GM19025 (cell line): ENCODE measurements around the gene AKNA.

Source experiments
- ATAC-seq: cut with Tn5 transposase; IDR thresholded peaks from one replicate; pipeline ENCODE4 v1.9.1; 2021; ENCODE audit warnings: mild to moderate bottlenecking, low read depth, moderate library complexity; ENCODE audit not compliant: unreplicated experiment

The AKNA gene

DNA sequence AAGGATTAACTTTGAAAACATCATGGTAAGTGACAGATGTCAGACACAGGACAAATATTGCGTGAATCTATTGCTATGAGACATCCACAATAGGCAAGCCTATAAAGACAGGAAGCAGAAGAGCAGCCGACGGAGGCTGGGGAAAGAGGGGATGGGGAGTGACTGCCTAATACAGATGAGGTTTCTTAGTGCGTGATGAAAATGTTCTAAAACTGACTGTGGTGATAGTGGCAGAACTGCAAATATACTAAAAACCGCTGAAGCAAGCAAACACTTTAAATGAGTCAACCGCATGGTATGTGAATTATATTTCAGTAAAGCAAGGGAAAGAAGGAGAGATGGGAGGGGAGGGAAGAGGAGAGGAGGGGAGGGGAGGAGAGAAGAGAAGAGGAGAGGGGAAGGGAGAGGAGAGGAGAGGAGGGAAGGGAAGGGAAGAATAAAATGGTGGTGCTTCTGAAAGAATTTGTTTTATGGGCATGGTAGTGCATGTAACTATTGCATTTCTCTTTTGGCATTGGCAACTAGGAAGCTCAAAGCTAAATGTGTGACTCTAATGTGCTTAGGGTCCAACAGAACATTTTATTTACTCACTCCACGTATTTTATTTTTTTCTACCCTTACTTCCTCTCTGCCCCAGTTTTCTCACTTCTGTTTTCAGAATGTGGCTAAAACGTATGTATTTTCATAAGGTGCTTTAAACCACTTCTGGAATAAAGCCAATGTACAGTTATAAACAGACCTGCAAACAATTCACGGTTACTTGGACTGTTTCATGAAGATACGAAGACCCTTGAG is 21.3 kb downstream of the AKNA start:
- ATAC-seq: no peak

DNA sequence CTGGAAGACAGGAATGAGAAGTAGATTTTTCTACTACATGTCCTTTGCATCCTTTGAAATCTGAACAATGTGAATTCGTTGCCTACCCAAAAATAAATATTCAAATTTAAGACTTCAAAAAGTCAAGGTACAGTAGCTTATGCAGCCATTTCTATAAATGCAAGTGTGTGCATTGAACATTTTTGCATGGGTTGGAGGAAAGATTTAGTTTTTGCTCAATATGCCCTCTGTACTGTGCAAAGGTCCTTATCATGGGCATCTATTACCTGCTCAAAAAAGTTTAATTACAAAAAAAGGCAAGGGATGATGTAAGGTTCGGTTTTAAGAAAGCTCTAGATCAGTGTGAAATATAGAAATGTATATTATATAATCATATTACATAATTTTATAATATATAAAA is 22.6 kb downstream of the AKNA start:
- no peak for ATAC-seq

DNA sequence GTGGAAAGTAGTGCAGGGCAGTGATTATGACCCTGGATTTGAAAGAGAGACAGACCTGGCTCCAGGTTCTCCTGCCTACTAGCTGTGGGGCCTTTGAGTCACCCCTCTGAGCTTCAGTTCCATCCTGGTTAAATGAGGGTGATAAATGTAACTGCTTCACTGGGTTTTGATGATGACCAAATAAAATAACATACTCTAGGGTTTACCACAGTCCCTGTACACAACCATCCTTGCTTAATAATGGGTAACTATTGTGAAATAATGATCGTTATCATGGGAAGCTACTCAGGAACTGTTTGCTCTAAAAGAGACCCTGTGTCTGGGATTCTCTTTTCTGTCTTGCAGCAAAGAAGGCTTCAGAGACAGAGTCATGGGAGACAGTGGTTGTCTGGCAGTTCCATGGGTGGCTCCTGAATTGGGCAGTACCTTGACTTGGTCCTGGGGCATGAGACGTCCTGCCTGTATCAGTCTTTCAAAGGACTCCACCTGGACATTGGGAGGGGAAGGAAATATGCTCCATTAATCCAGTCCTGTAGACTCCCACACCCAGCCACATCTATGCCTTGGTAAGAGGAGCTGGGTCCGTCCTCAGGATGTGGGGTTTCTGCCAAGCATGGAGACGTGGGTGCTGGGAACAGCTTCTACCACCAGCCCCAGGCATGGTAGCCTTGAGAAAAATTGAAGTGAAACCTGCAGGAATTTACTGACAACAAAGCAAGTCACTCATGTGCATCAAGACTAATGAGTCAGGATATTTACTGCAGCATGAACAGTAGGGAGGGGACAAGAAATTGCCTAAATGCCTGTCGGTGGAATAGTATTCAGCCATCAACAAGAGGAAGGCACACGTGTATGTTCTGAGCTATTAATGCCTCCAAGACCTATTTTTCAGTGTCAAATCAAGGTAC is 23.4 kb downstream of the AKNA start:
- no peak for ATAC-seq

DNA sequence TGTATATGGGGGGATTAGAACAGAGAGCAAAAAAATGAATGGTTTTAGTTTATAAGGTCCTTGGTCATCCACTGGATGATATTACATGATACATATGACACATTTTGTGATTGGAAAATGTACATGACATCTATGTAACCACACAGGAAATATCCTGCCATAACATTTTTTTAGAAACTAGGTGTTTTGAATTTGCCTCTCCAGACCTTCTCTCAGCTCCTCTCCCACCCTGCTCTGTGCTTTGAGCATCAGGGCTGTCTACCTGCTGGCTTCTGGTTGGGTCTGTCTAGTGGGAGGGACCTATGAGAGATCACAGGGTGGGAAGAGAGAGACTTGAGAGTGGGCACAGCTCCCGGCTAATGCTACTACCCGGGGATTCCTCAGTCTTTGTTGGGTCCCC is 24.4 kb downstream of the AKNA start:
- no peak for ATAC-seq

DNA sequence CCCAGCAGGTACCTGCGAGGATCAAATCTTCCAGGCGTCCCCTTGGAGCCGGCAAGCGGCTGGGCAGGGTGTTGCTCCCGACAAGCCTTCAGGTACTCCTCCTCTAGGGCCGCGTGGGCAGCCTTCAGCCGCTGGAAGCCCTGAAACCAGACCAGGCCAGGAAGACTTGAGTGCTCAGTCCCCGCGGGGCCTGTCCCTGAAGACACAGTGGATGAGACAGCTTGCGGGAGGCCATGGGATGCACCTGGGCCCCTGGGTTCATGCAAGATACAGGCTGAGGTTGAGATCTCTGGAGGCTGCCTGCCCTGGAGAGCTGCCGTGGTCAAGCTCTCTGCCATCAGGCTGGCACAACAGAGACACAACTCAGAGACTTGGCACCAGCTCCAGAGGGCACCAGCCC is 25.4 kb downstream of the AKNA start:
- ATAC-seq: no peak

DNA sequence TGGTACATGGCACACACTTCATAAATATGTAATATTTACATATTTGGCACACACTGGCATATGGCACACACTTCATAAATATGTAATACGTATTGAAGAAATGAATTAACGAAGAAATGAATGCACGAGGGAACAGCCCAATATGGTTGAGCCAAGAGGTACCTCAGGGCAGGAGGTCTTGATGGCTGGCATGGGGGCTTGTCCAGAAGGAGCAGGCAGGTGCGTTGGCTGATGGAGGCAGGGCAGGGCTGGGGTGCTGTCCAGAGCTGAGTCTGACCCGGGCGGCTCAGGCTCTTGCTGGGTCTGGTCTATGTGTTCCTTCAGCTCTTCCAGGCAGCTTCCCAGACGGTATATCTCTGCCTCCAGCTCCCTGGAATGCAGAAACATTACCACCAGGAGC is 26.2 kb downstream of the AKNA start:
- ATAC-seq: no peak

DNA sequence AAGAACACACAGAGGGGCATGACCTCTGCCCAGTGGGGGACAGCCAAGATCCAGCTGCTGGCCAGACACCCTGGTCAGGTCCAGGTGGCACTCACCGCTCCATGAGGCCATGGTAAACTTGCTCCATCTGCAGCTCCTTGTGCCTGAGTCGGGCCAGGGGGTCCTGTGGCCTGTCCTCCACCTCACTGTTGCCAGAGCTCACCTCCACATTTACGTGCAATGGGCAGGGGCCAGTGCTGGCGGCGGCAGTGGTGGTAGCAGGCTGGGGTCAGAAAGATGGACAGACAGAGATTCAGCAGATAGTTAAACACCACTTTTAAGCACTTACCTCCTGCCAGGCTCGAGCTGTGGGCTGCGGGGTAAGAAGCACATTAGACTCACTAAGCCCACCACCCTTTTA is 28.0 kb downstream of the AKNA start:
- ATAC-seq: no peak

DNA sequence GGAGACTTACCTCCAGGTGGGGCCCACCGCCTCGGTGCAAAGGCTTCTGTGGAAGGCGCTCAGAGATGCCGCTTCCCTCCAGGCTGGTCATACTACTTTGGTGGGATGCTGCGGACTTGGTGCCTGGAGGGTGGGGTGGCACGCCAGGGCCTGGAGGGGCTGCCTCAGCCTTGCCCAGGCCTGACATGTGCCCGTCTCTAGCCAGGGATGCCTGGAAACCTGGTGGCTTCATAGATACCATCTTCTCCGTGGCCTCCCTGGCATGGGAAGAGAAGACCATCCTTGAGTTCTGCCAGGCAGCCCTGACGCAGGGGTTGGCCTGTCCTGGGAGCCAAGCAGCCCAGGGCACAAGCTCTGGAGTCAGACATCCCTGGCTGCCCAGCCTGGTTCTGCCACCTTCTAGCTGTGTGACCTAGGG is 29.9 kb downstream of the AKNA start:
- ATAC-seq: no peak

DNA sequence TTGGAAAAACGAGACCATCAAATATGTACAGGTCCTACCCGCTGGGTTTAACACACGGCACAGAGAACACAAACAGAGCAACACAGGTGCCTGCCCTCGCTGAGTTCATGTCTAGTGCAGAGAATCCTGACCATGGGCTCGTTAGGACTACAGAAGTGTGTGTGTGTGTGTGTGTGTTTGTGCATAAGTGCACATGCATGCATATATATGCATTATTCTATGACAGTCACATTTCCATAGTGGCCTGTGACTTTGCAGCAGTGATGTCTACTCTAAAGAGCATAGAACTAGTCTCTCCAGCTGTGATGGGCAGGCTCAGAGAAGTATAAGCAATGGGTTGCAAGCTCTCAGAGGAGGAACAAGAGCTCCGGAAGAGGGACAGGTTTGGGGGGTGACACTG is 30.4 kb downstream of the AKNA start:
- no peak for ATAC-seq

DNA sequence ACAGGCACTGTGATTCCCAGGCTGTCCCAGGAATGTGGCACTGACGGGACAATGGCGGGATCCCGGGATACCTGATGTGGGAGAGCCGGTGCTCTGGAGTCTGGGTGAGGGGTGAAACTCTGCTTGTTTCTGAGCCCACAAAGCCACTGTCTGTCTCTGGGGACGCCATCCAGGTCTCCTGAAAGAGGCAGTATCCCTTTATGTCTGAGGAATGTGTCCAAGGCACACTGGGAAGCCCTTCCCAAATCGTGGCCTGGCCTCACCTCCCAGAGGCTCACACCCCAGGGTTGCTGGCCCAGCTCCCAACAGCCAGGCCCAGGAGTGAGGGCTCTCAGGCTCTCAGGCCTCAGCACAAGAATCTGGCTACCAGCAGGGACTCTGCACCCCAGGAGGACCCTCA is 31.0 kb downstream of the AKNA start:
- ATAC-seq: no peak

DNA sequence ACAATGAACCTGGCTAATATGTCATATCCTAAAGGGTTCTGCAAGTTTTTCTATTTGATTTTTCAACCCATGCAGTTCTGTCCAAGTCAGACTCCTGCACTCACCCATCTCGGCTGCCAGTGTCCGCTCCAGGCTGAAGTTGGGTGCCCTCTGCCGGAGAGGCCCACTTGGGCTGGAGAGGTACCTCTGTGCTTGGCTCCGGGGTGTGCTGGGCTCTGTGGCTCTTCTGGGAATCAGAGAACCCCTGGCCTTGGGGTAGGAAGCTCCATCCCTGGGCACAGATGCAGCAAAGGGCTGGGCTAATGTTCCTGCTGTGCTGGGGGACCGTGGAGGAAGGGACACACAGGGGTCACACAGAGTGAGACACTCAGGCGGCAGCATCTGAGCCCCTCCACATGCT is 32.0 kb downstream of the AKNA start:
- ATAC-seq: no peak

DNA sequence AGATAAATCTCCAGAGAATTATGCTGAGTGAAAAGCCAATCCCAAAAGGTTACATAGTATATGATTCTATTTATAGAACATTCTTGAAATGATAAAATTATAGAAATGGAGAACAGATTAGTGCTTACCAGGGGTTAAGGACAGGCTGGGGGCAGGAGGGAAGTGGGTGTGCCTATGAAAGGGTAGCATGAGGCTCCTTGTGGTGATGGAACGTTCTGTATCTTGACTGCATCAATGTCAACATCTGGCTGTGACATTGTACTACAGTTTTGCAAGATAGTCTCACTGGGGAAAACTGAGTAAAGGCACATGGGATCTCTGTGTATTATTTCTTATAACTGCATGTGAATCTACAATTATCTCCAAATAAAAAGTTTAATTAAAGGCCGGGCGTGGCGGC is 35.9 kb downstream of the AKNA start:
- ATAC-seq: no peak

DNA sequence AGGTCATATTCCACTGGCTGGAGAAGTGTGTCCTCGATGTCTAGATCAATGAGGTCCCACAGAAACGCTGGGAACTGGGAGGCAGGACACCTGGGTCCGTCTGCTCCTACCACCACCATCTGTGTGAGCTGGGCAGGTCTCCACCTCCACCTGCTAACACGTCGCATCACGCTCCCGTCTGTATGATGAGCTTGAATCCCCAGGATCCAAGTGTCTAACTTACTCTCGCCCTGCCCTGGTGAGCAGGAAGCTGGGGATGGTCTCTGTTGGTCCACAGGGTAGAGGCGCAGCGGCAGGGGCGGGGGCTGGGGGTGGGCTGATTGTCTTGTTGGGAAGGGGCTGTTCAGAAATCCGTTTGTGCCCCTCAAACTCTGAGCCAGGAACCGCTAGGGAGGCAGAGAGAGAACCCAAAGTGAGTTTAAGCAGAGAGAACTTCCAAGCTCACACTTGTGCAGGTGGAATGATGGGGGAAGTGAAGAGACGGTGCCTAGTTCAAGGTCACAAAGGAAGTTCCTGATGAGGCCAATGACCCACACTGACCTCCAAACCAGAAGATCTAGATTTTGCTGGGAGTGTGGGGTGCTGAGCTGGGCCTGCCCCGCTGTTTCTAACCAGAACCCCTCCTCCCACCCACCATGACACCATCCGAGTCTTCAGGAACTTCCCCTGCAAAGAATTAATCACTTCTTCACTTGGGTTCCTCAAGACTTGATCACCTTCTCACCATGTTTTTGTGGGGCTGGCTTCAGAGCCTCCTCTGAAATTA is 37.0 kb downstream of the AKNA start:
- no peak for ATAC-seq

DNA sequence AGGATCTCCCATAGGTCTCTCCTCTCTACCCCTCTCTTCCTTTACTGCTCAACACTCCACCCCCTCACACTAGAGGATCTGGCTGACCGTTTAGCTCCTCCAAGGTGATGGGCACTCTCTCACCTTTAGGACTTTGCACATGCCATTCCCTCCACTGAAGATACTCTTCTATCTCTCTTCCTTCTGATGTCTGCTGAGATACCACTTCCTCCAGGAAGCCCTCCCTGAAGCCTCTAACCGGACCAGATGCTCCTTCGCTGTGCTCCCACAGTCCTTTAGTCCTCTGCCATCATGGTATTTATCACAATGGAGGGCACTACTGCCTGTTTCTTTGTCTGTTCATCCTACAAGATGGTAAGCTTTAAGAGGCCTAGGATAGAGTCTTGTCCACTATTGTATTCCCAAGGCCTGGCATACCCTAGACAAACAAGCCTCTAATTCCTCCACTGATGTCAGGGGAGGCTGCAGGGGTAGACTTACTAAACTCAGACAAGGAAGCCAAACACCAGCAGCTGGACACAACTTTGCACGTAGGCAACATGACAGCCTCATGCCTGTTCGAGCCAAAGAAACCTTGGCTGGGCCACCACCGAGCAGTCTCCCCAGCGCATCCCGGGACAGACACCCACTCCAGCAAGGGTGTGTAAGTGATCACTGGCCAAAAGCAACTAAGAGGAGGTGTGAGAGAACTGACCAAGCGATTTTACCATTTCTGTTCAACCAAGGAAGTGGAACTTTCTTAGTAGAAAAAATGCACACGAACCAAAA is 37.9 kb downstream of the AKNA start:
- no peak for ATAC-seq

DNA sequence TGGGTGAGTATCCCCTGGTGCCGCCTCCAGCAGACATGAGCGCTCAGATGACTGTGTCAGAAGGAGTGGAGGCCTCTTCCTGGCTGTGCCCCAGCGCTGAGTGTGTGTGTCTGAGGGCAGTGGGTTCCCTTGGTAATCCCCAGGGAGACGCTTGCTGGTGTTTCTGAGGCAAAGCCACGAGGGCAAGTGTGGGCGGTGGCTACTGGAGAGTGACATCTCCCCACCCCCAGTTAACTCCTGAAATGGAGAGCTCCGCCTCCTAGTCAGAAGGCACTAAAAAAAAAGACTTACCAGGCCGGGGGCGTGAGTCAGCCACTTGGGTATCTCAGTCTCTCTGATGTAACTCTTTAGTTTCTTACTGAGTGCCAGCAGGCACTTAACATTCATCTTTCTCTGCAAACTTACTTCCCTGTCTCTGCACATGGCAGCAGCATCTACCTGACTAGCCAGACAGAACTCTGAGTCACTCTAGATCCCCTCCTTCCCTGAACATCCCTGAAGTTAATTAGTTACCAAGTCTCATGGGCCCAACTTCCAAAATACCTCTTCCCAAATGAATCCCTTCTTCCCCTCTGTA is 38.8 kb downstream of the AKNA start:
- peak; percentile 91 for ATAC-seq

DNA sequence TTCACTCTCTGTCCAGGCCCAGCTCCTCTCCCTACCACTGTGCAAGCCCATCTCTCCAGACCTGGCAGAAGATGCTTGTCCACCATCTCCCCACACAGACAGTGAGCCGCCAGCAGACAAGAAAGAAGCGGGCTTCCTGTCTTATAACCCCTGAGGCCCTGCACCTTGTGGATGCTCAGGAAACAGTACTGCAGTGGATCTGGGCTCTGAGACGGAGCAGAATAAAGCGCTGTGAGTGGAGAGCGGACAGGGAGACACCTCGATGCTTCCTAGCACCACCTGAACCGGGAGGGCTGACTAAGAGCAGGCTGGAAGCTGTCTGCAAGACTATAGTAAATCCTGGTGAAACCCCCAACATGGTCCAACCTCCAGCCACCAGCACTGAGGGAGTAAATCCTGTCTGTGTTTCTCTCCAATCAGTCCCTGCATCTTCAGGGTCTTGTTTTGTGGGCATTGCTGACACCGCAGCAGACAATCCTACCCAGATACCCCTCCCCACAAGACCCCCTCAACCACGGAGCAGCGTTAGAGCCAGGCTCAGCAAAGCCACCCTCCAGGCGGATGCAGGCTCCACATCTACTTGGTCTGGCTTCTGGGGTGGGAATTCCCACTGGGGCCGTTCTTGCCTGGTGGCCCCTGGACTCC is 39.4 kb downstream of the AKNA start:
- no peak for ATAC-seq

DNA sequence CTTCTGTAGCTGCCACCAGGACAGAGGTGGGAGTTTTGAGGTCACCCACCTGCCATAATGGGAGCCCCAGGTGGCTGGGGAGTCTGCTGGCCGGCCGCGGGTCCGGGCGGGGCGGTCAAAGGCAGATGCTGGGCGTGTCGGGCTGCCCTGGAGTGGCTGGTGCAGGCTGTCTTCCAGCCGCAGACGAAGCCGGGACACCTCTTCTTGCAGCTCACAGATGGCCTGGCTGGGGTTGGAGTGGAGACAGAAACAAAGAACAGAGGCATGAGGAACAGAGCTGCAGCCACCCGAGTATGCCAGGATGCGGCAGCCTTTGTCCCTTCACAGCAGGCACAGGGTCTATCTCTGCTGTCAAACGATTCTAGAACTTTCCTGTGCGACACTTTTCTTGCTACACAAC is 40.1 kb downstream of the AKNA start:
- ATAC-seq: no peak

DNA sequence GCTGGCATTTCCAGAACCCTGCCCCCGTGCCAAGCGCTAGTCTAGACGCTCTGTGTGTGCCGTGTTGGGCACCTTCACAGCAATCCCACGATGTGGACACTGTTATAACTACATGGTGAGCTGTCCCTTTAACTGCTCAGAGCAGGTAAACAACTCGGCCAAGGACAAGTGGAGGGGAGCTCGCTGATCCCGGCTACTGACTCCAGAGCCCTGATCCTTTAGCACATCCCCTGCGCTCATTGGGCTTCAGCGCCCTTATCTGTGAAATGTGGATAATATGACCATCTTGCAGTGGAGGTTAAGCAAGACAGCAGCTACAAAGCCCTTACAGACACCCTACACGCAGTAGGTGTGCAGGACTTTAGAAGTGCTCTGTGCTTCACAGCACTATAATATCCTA is 41.6 kb downstream of the AKNA start:
- no peak for ATAC-seq

DNA sequence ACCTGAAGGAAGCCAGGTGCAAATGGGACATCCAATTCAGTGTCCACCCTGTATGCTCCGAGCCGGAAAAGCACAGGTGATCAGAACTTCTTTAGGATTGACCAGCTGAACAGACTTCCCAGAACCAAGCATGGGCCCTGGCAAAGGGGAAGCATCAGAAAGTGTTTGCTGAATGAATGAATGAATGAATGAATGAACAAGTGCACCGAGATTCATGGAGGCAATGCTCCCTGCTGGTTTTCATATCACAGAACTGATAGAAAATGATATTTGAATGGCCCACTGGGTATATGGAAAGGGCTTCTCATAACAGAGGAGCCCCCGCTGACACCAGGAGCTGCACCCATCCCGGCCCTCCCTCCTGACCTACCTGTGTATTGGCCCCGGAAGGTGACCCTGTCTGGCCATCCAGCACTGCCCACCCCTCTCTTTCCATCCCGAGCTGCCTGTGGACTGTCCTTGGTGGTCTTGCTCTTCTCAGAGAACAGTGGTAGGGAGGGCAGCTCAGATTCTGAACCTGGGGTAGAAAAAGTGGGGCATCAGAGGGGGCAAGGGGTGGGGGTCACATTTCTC is 42.2 kb downstream of the AKNA start:
- ATAC-seq: no peak
